ENCODE data around the gene TM4SF18. TPM values are rescaled to one million over a fixed set of nuclear protein-coding genes. Genes with fewer than 3 reads are reported as not detected.

TM4SF18 gene
- total and polyA plus RNA-seq, 8 donors: 2.4 to 10.6 (median 3.9) TPM

GRCh38 chr3:149374793-149375500 is 41.5 kb upstream of the TM4SF18 start:
- intact Hi-C loops (cut with DNase I): no loop called here
- no peak for TF ChIP-seq CTCF (IDR thresholded peaks at IDR 0.05)
- Histone ChIP-seq H3K27me3 (no peaks in the 10 kb centered on the region), H3K4me3 (peak overlapping the region; percentile 9 to 49 (median 27)), H3K9me3 (no peaks in the 10 kb centered on the region), H3K27ac (peak overlapping the region in 2 of 4 donors; percentile 94 to 97), H3K4me1 (peaks cover 32 to 62% (median 54%) of the 10 kb centered on the region in 3 donors), H3K36me3 (peaks cover 0 to 32% (median 7%) of the 10 kb centered on the region in 3 donors)
- 66 to 67% methylated on average over 3 of the region's 3 CpGs for WGBS, 2 donors
- DNase-seq (no peak), ATAC-seq (no peak), FAIRE-seq (no peak)

- ATAC-seq: no peak
- 26 to 32% methylated on average over 1 of the region's 1 CpG for WGBS, 2 donors
Measured at GRCh38 chr3:149374391-149374790, 41.0 kb upstream of the TM4SF18 start.

GRCh38 chr3:149373235-149374125 is 40.0 kb upstream of the TM4SF18 start:
- Histone ChIP-seq H3K9me3 (no peaks in the 10 kb centered on the region), H3K4me3 (peak overlapping the region in 2 of 4 donors; percentile 3 to 49), H3K4me1 (peaks cover 40 to 69% (median 63%) of the 10 kb centered on the region in 3 donors), H3K36me3 (peaks cover 0 to 32% (median 7%) of the 10 kb centered on the region in 3 donors), H3K27ac (peak overlapping the region in 2 of 4 donors; percentile 94 to 97), H3K27me3 (no peaks in the 10 kb centered on the region)
- FAIRE-seq: no peak
- DNase-seq: no peak
- TF ChIP-seq CTCF (IDR thresholded peaks at IDR 0.05): no peak
- intact Hi-C loops (cut with DNase I): no loop called here
- 28 to 33% methylated on average over 2 of the region's 2 CpGs for WGBS, 2 donors
- no peak for ATAC-seq

More at GRCh38 chr3:149374391-149374790, 41.0 kb upstream of the TM4SF18 start:
- intact Hi-C loops (cut with DNase I): no loop called here
- no peak for FAIRE-seq
- Histone ChIP-seq H3K9me3 (no peaks in the 10 kb centered on the region), H3K4me1 (peaks cover 37 to 67% (median 59%) of the 10 kb centered on the region in 3 donors), H3K27ac (peak overlapping the region in 2 of 4 donors; percentile 94 to 97), H3K27me3 (no peaks in the 10 kb centered on the region), H3K4me3 (peak overlapping the region in 2 of 4 donors; percentile 0 to 49), H3K36me3 (peaks cover 0 to 32% (median 7%) of the 10 kb centered on the region in 3 donors)
- no peak for DNase-seq
- TF ChIP-seq CTCF (IDR thresholded peaks at IDR 0.05): no peak

- no peak for DNase-seq
- Histone ChIP-seq H3K4me1 (peaks cover 45 to 80% (median 66%) of the 10 kb centered on the region in 3 donors), H3K9me3 (no peaks in the 10 kb centered on the region), H3K4me3 (peak overlapping the region in 1 of 4 donors; percentile 1), H3K36me3 (peaks cover 0 to 32% (median 7%) of the 10 kb centered on the region in 3 donors), H3K27ac (peak overlapping the region in 2 of 4 donors; percentile 94 to 97), H3K27me3 (no peaks in the 10 kb centered on the region)
- ATAC-seq: no peak
- no peak for FAIRE-seq
- intact Hi-C loops (cut with DNase I): no loop called here
- WGBS, 2 donors: 76 to 80% methylated on average over 2 of the region's 2 CpGs
- no peak for TF ChIP-seq CTCF (IDR thresholded peaks at IDR 0.05)
Measured at GRCh38 chr3:149371723-149372114, 38.3 kb upstream of the TM4SF18 start.
